ENCODE results near the gene COL6A5. TPM values are rescaled to one million over a fixed set of nuclear protein-coding genes. Genes with fewer than 3 reads are reported as not detected.
"Not testable (repeated sequence)": the region's sequence is repeated elsewhere in the genome, so short reads cannot be mapped to it uniquely, and the experiment has no call there.

COL6A5 gene
- total RNA-seq, 2 donors from 2014 or later: not detected

DNA sequence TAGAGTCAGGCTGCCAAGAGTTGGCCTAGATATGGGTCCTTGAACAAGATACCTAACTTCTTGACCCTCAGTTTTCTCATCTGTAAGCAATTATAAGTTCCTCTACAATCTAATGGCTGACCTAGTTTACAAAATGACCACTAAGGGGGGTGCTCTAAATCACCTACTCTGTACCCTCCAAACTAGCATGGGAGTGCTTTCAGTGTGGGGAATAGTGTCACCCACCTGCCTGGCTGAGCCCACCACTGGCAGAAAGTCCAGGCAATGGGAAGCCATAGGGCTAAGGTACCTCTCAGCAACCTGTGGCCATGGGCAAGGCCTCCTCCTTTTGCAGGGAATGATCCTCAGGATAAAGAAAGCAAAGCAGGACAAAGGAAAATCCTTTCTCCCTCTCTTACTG, 58.9 kb downstream of the COL6A5 start:
- no peak overlapping the region for H3K27ac Mint-ChIP-seq
- no peaks in the 10 kb centered on the region for H3K4me1 Mint-ChIP-seq
- no peaks in the 10 kb centered on the region for H3K9me3 ChIP-seq (ENCODE audit: control insufficient read depth, low read length, poor library complexity, severe bottlenecking)
- ATAC-seq (no peak), DNase-seq (no peak)
- H3K36me3 Mint-ChIP-seq (ENCODE audit: low read depth): peaks cover 2% of the 10 kb centered on the region
- no peak overlapping the region for H3K4me3 Mint-ChIP-seq
- H3K27me3 Mint-ChIP-seq: peaks cover 33% of the 10 kb centered on the region

DNA sequence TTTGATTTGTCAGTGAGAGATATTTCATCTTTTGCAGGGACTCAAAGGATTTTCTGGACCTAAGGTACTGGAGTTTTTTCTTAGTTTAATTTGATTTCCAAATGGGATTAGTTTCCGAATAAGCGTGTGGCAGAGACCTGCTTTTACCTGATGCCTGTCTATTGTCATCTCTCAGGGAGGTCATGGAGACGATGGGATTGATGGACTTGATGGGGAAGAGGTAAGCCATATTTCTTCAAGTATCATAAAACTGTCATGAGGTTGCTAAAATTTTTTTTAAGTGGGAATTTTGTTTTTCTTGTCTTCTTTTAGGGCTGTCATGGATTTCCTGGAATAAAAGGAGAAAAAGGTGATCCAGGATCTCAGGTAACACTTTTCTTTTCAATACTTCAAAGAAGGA, 60.5 kb downstream of the COL6A5 start:
- no peaks in the 10 kb centered on the region for H3K9me3 ChIP-seq (ENCODE audit: control insufficient read depth, low read length, poor library complexity, severe bottlenecking)
- H3K4me3 Mint-ChIP-seq: no peak overlapping the region
- peaks cover 22% of the 10 kb centered on the region for H3K27me3 Mint-ChIP-seq
- H3K27ac Mint-ChIP-seq: no peak overlapping the region
- no peaks in the 10 kb centered on the region for H3K4me1 Mint-ChIP-seq
- ATAC-seq: no peak
- no peak for DNase-seq
- no peaks in the 10 kb centered on the region for H3K36me3 Mint-ChIP-seq (ENCODE audit: low read depth)

DNA sequence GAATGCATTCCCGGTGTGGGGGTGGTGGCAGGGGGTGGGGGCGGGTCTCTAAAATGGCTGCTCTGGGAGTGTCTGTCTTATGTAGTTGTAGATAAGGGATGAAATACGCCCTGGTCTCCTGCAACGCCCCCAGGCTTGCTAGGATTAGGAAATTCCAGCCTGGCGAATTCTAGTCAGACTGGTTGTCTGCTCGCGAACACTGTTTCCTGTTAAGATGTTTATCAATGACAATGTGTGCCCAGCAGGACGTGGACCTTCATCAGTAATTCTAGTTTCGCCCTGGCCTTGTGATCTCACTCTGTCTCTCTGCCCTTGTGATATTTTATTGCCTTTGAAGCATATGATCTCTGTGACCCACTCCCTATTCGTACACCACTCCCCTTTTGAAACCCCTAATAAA, 62.8 kb downstream of the COL6A5 start:
- not testable (repeated sequence) for H3K4me3 Mint-ChIP-seq; H3K4me1 Mint-ChIP-seq; DNase-seq; H3K27ac Mint-ChIP-seq; H3K36me3 Mint-ChIP-seq (ENCODE audit: low read depth); ATAC-seq; H3K9me3 ChIP-seq (ENCODE audit: control insufficient read depth, low read length, poor library complexity, severe bottlenecking)
- H3K27me3 Mint-ChIP-seq: peaks cover 14% of the 10 kb centered on the region

DNA sequence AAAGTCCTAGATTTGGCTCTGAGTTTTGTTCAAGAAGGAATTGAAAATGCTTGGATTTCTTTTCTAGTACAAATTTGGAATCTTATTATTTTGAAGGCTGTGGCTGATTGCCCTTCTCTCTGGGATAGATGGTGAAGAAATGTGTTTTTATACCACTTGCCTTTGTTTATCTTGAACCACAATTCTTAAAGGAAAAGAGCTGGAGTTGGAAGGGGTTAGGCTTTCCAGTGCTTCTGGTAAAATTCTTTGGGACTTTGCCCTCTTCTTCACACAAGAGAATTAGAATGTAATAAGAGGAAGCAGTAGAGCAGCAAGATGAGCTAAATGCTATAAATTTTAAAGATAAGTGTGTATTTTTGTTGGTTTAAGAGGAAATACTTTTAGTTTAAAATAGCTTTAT, 65.8 kb downstream of the COL6A5 start:
- Mint-ChIP-seq H3K4me1 (no peaks in the 10 kb centered on the region), H3K4me3 (no peak overlapping the region), H3K27ac (no peak overlapping the region), H3K36me3 (ENCODE audit: low read depth) (no peaks in the 10 kb centered on the region), H3K27me3 (peaks cover 7% of the 10 kb centered on the region)
- ATAC-seq (no peak), DNase-seq (no peak)
- no peaks in the 10 kb centered on the region for H3K9me3 ChIP-seq (ENCODE audit: control insufficient read depth, low read length, poor library complexity, severe bottlenecking)

DNA sequence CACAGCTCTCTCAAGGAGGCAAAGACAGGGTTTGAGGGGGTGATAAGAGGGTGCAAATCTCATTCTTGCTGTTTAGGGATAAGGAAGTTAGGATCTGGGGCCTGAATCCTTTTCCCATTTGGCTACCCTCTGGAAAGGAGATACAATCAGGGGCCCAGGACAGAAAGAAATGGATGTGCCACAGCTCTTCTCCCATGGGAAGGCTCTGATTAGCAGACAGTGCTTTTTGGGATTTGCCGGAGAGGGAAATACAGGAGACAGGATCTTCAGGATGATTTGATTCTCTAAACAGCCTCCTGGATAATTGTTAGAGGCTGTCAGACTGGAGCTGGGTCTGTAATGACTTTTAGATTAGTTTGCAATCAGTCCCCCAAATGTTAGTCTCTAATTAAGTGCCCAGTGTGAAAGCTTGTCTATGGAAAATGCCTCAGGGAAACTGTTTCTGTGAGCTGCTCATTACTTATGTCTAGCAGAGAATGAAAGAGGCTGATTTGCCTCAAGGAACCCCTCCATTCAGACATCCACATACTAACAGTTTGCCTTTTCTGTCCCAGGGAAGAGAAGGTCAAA, 67.6 kb downstream of the COL6A5 start:
- Mint-ChIP-seq H3K36me3 (ENCODE audit: low read depth) (no peaks in the 10 kb centered on the region), H3K27me3 (peaks cover 12% of the 10 kb centered on the region), H3K4me1 (no peaks in the 10 kb centered on the region), H3K4me3 (no peak overlapping the region), H3K27ac (no peak overlapping the region)
- DNase-seq: no peak
- H3K9me3 ChIP-seq (ENCODE audit: control insufficient read depth, low read length, poor library complexity, severe bottlenecking): no peaks in the 10 kb centered on the region
- ATAC-seq: no peak

DNA sequence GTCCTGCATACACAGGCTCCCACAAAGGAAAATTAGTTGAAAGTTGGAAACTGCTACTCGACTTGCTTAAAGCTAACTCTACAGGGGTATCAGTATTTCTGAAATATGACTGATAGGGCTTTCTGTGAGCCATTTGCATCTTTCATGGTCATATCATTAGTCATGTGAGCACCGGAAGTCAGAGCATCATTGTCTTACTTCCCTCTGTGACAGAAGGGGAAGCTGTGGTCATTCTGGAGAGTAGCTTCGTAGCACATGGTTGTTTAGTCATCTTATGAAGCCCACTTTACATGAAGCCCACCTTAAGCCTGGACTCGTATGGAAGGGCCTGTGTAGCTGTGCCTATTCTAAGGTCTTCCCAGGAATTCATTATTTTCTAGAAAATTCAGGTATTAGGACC, 69.0 kb downstream of the COL6A5 start:
- peaks cover 12% of the 10 kb centered on the region for H3K27me3 Mint-ChIP-seq
- no peak for ATAC-seq
- H3K4me1 Mint-ChIP-seq: no peaks in the 10 kb centered on the region
- H3K27ac Mint-ChIP-seq: no peak overlapping the region
- no peak for DNase-seq
- no peaks in the 10 kb centered on the region for H3K36me3 Mint-ChIP-seq (ENCODE audit: low read depth)
- H3K9me3 ChIP-seq (ENCODE audit: control insufficient read depth, low read length, poor library complexity, severe bottlenecking): no peaks in the 10 kb centered on the region
- H3K4me3 Mint-ChIP-seq: no peak overlapping the region

DNA sequence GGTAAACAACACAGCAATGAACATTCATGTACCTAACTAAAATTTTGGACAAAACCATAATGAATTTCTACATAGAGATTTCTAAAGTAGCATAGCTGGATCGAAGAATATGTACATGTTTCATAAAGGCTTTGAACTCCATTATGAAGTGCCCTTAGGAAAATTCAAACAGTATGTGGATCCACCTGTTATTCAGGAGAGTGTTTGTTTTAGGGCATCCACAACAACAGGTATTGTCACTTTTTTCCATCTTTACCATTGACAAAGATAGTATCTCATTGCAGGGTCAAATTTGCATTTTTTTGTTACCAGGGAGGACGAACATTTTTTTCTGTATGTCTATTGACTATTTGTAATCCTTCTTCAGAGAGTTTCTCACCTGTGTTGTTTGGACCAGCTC, 75.0 kb downstream of the COL6A5 start:
- ATAC-seq (no peak), DNase-seq (no peak)
- H3K27me3 Mint-ChIP-seq: peaks cover 17% of the 10 kb centered on the region
- no peak overlapping the region for H3K27ac Mint-ChIP-seq
- H3K9me3 ChIP-seq (ENCODE audit: control insufficient read depth, low read length, poor library complexity, severe bottlenecking): no peaks in the 10 kb centered on the region
- H3K4me3 Mint-ChIP-seq: no peak overlapping the region
- H3K36me3 Mint-ChIP-seq (ENCODE audit: low read depth): no peaks in the 10 kb centered on the region
- no peaks in the 10 kb centered on the region for H3K4me1 Mint-ChIP-seq

DNA sequence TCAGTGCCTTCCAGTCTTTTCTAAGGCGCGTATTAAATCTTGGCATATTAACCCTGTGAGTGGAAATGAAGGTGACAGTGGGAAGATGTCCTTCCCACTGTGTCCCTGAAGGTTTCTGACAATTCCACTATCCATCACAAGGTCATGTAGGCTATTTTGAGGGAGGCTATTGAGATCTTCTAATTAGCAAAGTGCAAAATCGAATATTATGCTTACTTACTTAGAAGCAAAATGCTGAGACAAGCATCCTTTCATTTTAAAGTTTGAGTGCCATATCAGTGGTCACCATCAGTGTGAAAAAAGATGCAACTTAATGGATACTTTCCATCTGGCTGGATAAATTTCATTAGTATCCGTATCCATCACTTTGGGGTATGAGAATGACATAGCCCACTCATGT, 77.6 kb downstream of the COL6A5 start:
- H3K27ac Mint-ChIP-seq: no peak overlapping the region
- H3K4me3 Mint-ChIP-seq: no peak overlapping the region
- ATAC-seq (no peak), DNase-seq (no peak)
- H3K9me3 ChIP-seq (ENCODE audit: control insufficient read depth, low read length, poor library complexity, severe bottlenecking): no peaks in the 10 kb centered on the region
- peaks cover 12% of the 10 kb centered on the region for H3K27me3 Mint-ChIP-seq
- no peaks in the 10 kb centered on the region for H3K36me3 Mint-ChIP-seq (ENCODE audit: low read depth)
- H3K4me1 Mint-ChIP-seq: no peaks in the 10 kb centered on the region

DNA sequence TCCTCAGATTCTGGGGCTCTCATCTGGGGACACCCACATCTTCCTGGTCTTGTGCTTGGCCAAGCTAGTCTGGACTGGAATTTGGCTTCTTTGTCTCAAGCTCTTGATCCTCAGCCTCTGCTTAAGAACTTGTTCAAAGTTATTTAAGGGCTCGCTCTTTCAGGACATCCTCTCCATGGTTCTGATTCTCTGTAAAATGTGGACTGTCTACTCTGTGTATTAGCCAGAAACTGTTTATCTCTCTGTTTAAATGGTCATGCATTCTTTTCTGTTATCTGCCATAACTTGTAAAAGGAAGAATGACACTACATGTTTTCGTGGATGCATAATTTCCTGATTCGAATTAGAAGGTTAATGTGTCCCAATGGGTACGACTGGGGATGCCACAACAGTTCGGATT, 79.4 kb downstream of the COL6A5 start:
- peaks cover 14% of the 10 kb centered on the region for H3K27me3 Mint-ChIP-seq
- no peaks in the 10 kb centered on the region for H3K4me1 Mint-ChIP-seq
- no peak for DNase-seq
- H3K9me3 ChIP-seq (ENCODE audit: control insufficient read depth, low read length, poor library complexity, severe bottlenecking): no peaks in the 10 kb centered on the region
- no peak overlapping the region for H3K4me3 Mint-ChIP-seq
- ATAC-seq: no peak
- H3K36me3 Mint-ChIP-seq (ENCODE audit: low read depth): no peaks in the 10 kb centered on the region
- H3K27ac Mint-ChIP-seq: no peak overlapping the region

DNA sequence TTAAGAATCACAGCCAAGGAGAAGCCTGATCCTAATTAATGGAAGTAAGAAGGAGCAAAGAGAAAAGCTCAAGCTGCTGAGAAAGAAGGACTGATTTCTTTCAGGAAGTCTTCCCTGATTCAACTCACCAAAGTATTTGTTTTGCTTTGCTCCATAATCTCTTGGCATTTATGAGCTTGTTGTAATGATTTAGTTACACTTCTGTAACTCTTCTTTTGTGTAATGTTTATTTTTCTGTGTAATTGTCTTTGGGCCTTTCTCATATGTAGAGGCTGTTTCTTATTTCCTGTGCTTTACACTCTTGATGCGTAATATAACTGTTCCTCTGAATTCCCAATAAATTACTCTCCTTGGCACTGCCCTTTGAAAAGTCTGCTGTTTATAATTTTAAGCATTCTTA, 80.0 kb downstream of the COL6A5 start:
- no peak for ATAC-seq
- Mint-ChIP-seq H3K27me3 (peaks cover 17% of the 10 kb centered on the region), H3K4me3 (no peak overlapping the region), H3K4me1 (no peaks in the 10 kb centered on the region), H3K27ac (no peak overlapping the region), H3K36me3 (ENCODE audit: low read depth) (no peaks in the 10 kb centered on the region)
- no peaks in the 10 kb centered on the region for H3K9me3 ChIP-seq (ENCODE audit: control insufficient read depth, low read length, poor library complexity, severe bottlenecking)
- no peak for DNase-seq

DNA sequence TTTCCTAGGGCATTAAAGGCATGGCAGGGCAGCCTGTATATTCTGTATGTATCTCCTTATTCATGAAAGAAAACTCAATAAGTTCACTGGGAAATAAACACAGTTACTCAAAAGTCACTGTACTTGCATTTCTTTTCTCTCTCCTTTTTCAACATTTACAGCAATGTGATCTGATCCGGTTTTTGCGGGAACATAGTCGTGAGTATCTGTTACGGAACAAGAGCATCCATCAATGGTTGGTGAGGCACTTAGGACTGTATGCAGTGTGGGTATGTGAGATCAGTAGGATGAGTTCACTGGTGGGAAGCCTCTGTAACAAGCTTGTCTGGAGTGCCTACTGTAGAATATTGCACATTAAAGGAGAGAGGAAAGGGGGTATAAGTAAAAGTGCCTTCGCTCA, 80.7 kb downstream of the COL6A5 start:
- Mint-ChIP-seq H3K36me3 (ENCODE audit: low read depth) (no peaks in the 10 kb centered on the region), H3K27ac (no peak overlapping the region), H3K4me1 (no peaks in the 10 kb centered on the region), H3K4me3 (no peak overlapping the region), H3K27me3 (peaks cover 17% of the 10 kb centered on the region)
- DNase-seq (no peak), ATAC-seq (no peak)
- no peaks in the 10 kb centered on the region for H3K9me3 ChIP-seq (ENCODE audit: control insufficient read depth, low read length, poor library complexity, severe bottlenecking)

DNA sequence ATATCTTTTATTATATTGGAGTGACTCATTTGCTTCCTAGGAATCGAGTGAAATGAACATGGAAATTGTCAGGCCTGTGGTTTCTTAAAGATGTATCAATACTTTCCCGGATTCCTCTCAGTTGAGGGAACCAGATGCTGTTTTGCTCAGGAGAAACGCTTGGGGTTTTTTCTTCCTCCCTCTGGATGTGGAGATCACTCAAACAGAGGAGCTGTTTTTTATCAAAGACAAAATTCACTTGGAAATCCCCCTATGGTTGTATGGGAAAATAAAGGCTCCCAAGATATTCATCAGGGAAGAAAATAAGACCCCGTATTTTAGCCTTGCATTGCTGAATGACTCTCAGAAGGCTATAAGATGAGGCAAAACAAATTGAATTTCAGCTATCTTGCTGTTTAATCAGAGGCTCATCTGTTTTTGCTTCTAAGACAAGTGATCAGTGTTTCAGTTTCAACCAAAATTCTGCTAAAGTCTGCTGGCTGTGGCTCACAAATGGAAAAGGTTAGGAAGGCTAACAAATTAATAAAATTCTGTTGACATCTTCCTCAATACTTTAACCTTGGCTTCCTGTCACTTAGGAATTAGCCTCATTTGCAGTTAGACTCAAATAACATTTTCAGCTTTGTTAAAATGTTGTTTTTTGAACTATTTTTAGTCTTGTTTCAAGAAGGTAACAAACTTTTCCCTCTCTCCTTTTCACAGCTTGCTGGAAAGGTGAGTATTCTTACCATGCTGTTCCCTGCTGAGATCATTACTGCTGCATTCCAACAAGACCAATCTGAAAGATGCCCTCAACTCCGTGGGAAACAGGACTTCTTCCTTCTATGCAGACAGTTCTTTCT, 83.6 kb downstream of the COL6A5 start:
- Mint-ChIP-seq H3K4me3 (no peak overlapping the region), H3K27me3 (peaks cover 17% of the 10 kb centered on the region), H3K36me3 (ENCODE audit: low read depth) (no peaks in the 10 kb centered on the region), H3K4me1 (no peaks in the 10 kb centered on the region), H3K27ac (no peak overlapping the region)
- ATAC-seq (no peak), DNase-seq (no peak)
- H3K9me3 ChIP-seq (ENCODE audit: control insufficient read depth, low read length, poor library complexity, severe bottlenecking): no peaks in the 10 kb centered on the region

DNA sequence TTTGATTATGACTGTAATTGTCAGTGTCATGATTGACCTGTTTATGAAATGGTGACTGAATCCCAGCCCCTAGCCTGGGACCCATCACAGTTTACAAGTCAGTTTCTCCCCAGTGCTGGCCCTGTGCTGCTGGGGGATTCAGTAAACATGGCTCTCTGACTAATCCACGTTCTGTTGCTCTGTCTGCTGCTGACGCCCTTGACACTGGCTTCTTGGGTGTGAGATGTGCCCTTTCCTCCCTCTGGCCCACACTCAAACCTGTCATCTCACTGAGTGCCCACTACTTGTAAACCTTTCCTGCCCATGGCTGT, 84.2 kb downstream of the COL6A5 start:
- Mint-ChIP-seq H3K36me3 (ENCODE audit: low read depth) (no peaks in the 10 kb centered on the region), H3K4me3 (no peak overlapping the region), H3K27ac (no peak overlapping the region), H3K27me3 (peaks cover 12% of the 10 kb centered on the region), H3K4me1 (no peaks in the 10 kb centered on the region)
- ATAC-seq: no peak
- H3K9me3 ChIP-seq (ENCODE audit: control insufficient read depth, low read length, poor library complexity, severe bottlenecking): no peaks in the 10 kb centered on the region
- no peak for DNase-seq

DNA sequence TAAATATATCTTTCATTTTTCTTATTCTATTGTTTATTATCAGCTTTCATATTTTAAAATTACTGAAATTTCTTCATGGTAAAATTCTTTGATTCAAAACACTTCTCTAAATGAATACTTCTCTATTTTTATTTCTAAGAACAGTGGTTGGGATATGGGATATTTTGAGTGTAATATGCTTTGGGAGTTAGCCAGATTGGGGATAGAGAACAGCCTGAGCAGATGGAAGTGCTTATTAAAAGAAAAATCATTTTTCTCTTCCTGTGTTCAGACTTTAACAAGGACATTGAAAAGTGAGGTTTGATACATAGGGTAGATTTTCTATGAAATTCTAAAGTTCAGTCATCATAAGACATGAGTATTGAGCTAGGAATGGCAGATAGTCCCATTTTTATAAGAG, 84.8 kb downstream of the COL6A5 start:
- DNase-seq (no peak), ATAC-seq (no peak)
- no peak overlapping the region for H3K4me3 Mint-ChIP-seq
- H3K4me1 Mint-ChIP-seq: no peaks in the 10 kb centered on the region
- peaks cover 6% of the 10 kb centered on the region for H3K27me3 Mint-ChIP-seq
- H3K36me3 Mint-ChIP-seq (ENCODE audit: low read depth): no peaks in the 10 kb centered on the region
- no peak overlapping the region for H3K27ac Mint-ChIP-seq
- H3K9me3 ChIP-seq (ENCODE audit: control insufficient read depth, low read length, poor library complexity, severe bottlenecking): no peaks in the 10 kb centered on the region

All from T-helper 17 cell (primary cell).